Activated CD4-positive, alpha-beta memory T cell treated with anti-CD3 and anti-CD28 coated beads, Interleukin-2, amount 10 ng/mL, durations not matched to agents 7 days and 5 days (primary cell): ENCODE data around the gene ATP6V1E1. TPM values are rescaled to one million over a fixed set of nuclear protein-coding genes. Genes with fewer than 3 reads are reported as not detected.

ENCODE experiments used
- CTCF ChIA-PET: fragments of 350-600 bp; sonication (Branson Sonifier 250); formaldehyde crosslinking; loops from one replicate; lab custom pipeline; 2021; ENCODE audit warnings: antibody characterized with exemption, inconsistent platforms; lab: Charles Lee
- POLR2A ChIA-PET: fragments of 350-600 bp; sonication (Branson Sonifier 250); formaldehyde crosslinking; loops from one replicate; lab custom pipeline; 2021; ENCODE audit warnings: antibody characterized with exemption; lab: Charles Lee
- DNase-seq: peaks from one replicate; pipeline ENCODE4 v3.0.0-alpha.2; 2020
- H3K27ac Mint-ChIP-seq: one replicate; pipeline ENCODE4 v1.8.0; 2021; ENCODE audit warnings: mild to moderate bottlenecking, mixed read lengths
- H3K27me3 Mint-ChIP-seq: one replicate; pipeline ENCODE4 v1.8.0; 2021; ENCODE audit warnings: mixed read lengths
- H3K36me3 Mint-ChIP-seq: one replicate; pipeline ENCODE4 v1.8.0; 2021; ENCODE audit warnings: low read depth, mixed read lengths
- H3K4me1 Mint-ChIP-seq: one replicate; pipeline ENCODE4 v1.8.0; 2021; ENCODE audit warnings: mixed read lengths
- H3K4me3 Mint-ChIP-seq: one replicate; pipeline ENCODE4 v1.8.0; 2021; ENCODE audit warnings: mild to moderate bottlenecking, mixed read lengths
- H3K9me3 Mint-ChIP-seq: one replicate; pipeline ENCODE4 v1.8.0; 2021; ENCODE audit warnings: mixed read lengths
- total RNA-seq, 2 experiments: library from RNA; stranded (reverse); gene quantifications; one replicate each; pipeline ENCODE4 v1.2.3, GENCODE V29; 2021

The ATP6V1E1 gene
- total RNA-seq, 2 experiments from 2014 or later, result 103 TPM

- Mint-ChIP-seq H3K27ac (no peak overlapping the region), H3K36me3 (peaks cover 38% of the 10 kb centered on the region), H3K4me1 (no peaks in the 10 kb centered on the region), H3K9me3 (no peaks in the 10 kb centered on the region), H3K27me3 (no peaks in the 10 kb centered on the region), H3K4me3 (no peak overlapping the region)
- ChIA-PET POLR2A (no interaction called here), CTCF (interaction anchor here (0.6 to 2.9 kb wide), 2 partner anchors 60 to 418 kb away, joined by 3 to 8 read pairs; no protein-coding TSS in a partner anchor)
- DNase-seq, result no peak
Observed at GRCh38 chr22:17589810-17590375, 38.7 kb downstream of the ATP6V1E1 start.

GRCh38 chr22:17588606-17589005, 39.9 kb downstream of the ATP6V1E1 start:
- peaks cover 29% of the 10 kb centered on the region for H3K36me3 Mint-ChIP-seq
- H3K9me3 Mint-ChIP-seq, result no peaks in the 10 kb centered on the region
- no peaks in the 10 kb centered on the region for H3K27me3 Mint-ChIP-seq
- ChIA-PET POLR2A (no interaction called here), CTCF (interaction anchor here (2.9 kb wide), 1 partner anchor 417 kb away, joined by 8 read pairs; no protein-coding TSS in a partner anchor)
- no peak for DNase-seq
- no peaks in the 10 kb centered on the region for H3K4me1 Mint-ChIP-seq
- H3K27ac Mint-ChIP-seq, result no peak overlapping the region
- no peak overlapping the region for H3K4me3 Mint-ChIP-seq

- H3K9me3 Mint-ChIP-seq, result no peaks in the 10 kb centered on the region
- H3K4me3 Mint-ChIP-seq, result no peak overlapping the region
- no peaks in the 10 kb centered on the region for H3K4me1 Mint-ChIP-seq
- ChIA-PET CTCF (interaction anchor here (1.2 to 2.9 kb wide), 2 partner anchors 29 to 416 kb away, joined by 3 to 8 read pairs; no protein-coding TSS in a partner anchor), POLR2A (no interaction called here)
- H3K36me3 Mint-ChIP-seq, result peaks cover 23% of the 10 kb centered on the region
- no peak overlapping the region for H3K27ac Mint-ChIP-seq
- no peak for DNase-seq
- H3K27me3 Mint-ChIP-seq, result no peaks in the 10 kb centered on the region
Observed at GRCh38 chr22:17587629-17588028, 40.9 kb downstream of the ATP6V1E1 start.

GRCh38 chr22:17586831-17587440, 41.6 kb downstream of the ATP6V1E1 start:
- H3K4me1 Mint-ChIP-seq, result no peaks in the 10 kb centered on the region
- ChIA-PET POLR2A (no interaction called here), CTCF (interaction anchor here (1.2 kb wide), 1 partner anchor 29 kb away, joined by 3 read pairs; no protein-coding TSS in a partner anchor)
- no peak overlapping the region for H3K4me3 Mint-ChIP-seq
- H3K9me3 Mint-ChIP-seq, result no peaks in the 10 kb centered on the region
- H3K27ac Mint-ChIP-seq, result no peak overlapping the region
- H3K36me3 Mint-ChIP-seq, result peaks cover 17% of the 10 kb centered on the region
- no peaks in the 10 kb centered on the region for H3K27me3 Mint-ChIP-seq
- DNase-seq, result no peak

- Mint-ChIP-seq H3K4me1 (no peaks in the 10 kb centered on the region), H3K36me3 (no peaks in the 10 kb centered on the region), H3K27ac (no peak overlapping the region), H3K9me3 (no peaks in the 10 kb centered on the region), H3K4me3 (no peak overlapping the region), H3K27me3 (peaks cover 2% of the 10 kb centered on the region)
- no peak for DNase-seq
- CTCF ChIA-PET, result no interaction called here
- POLR2A ChIA-PET, result no interaction called here
Observed at GRCh38 chr22:17583151-17583550, 45.4 kb downstream of the ATP6V1E1 start.

GRCh38 chr22:17581631-17582030, 46.9 kb downstream of the ATP6V1E1 start:
- H3K36me3 Mint-ChIP-seq, result no peaks in the 10 kb centered on the region
- H3K27ac Mint-ChIP-seq, result no peak overlapping the region
- ChIA-PET CTCF (no interaction called here), POLR2A (no interaction called here)
- H3K4me1 Mint-ChIP-seq, result no peaks in the 10 kb centered on the region
- no peak for DNase-seq
- no peak overlapping the region for H3K4me3 Mint-ChIP-seq
- peaks cover 2% of the 10 kb centered on the region for H3K27me3 Mint-ChIP-seq
- no peaks in the 10 kb centered on the region for H3K9me3 Mint-ChIP-seq

- Mint-ChIP-seq H3K27me3 (peaks cover 2% of the 10 kb centered on the region), H3K4me1 (no peaks in the 10 kb centered on the region), H3K27ac (no peak overlapping the region), H3K4me3 (no peak overlapping the region), H3K9me3 (no peaks in the 10 kb centered on the region), H3K36me3 (no peaks in the 10 kb centered on the region)
- DNase-seq, result no peak
- POLR2A ChIA-PET, result no interaction called here
- CTCF ChIA-PET, result no interaction called here
Observed at GRCh38 chr22:17581056-17581455, 47.5 kb downstream of the ATP6V1E1 start.

- Mint-ChIP-seq H3K4me3 (no peak overlapping the region), H3K27me3 (peaks cover 2% of the 10 kb centered on the region), H3K27ac (no peak overlapping the region), H3K9me3 (no peaks in the 10 kb centered on the region), H3K4me1 (no peaks in the 10 kb centered on the region), H3K36me3 (no peaks in the 10 kb centered on the region)
- no peak for DNase-seq
- ChIA-PET POLR2A (no interaction called here), CTCF (no interaction called here)
Observed at GRCh38 chr22:17580441-17581031, 48.0 kb downstream of the ATP6V1E1 start.

GRCh38 chr22:17579535-17579981, 49.0 kb downstream of the ATP6V1E1 start:
- CTCF ChIA-PET, result no interaction called here
- no peak for DNase-seq
- peaks cover 2% of the 10 kb centered on the region for H3K27me3 Mint-ChIP-seq
- no peaks in the 10 kb centered on the region for H3K4me1 Mint-ChIP-seq
- no peaks in the 10 kb centered on the region for H3K36me3 Mint-ChIP-seq
- H3K9me3 Mint-ChIP-seq, result no peaks in the 10 kb centered on the region
- H3K27ac Mint-ChIP-seq, result no peak overlapping the region
- H3K4me3 Mint-ChIP-seq, result no peak overlapping the region
- POLR2A ChIA-PET, result no interaction called here

- Mint-ChIP-seq H3K4me1 (no peaks in the 10 kb centered on the region), H3K27ac (no peak overlapping the region), H3K36me3 (no peaks in the 10 kb centered on the region), H3K4me3 (no peak overlapping the region), H3K9me3 (no peaks in the 10 kb centered on the region), H3K27me3 (peaks cover 2% of the 10 kb centered on the region)
- DNase-seq, result no peak
- CTCF ChIA-PET, result interaction anchor here (1.3 kb wide), 1 partner anchor 9 kb away, joined by 3 read pairs; no protein-coding TSS in a partner anchor
- POLR2A ChIA-PET, result no interaction called here
Observed at GRCh38 chr22:17578136-17578754, 50.3 kb downstream of the ATP6V1E1 start.

GRCh38 chr22:17576470-17576869, 52.1 kb downstream of the ATP6V1E1 start:
- CTCF ChIA-PET, result no interaction called here
- Mint-ChIP-seq H3K27me3 (peaks cover 2% of the 10 kb centered on the region), H3K4me1 (no peaks in the 10 kb centered on the region), H3K36me3 (no peaks in the 10 kb centered on the region), H3K9me3 (no peaks in the 10 kb centered on the region), H3K27ac (no peak overlapping the region), H3K4me3 (no peak overlapping the region)
- no peak for DNase-seq
- POLR2A ChIA-PET, result no interaction called here

- ChIA-PET CTCF (no interaction called here), POLR2A (no interaction called here)
- Mint-ChIP-seq H3K4me3 (no peak overlapping the region), H3K36me3 (no peaks in the 10 kb centered on the region), H3K9me3 (no peaks in the 10 kb centered on the region), H3K27ac (no peak overlapping the region), H3K4me1 (no peaks in the 10 kb centered on the region), H3K27me3 (peaks cover 6% of the 10 kb centered on the region)
- DNase-seq, result no peak
Observed at GRCh38 chr22:17575681-17576080, 52.9 kb downstream of the ATP6V1E1 start.

GRCh38 chr22:17575151-17575550, 53.4 kb downstream of the ATP6V1E1 start:
- DNase-seq, result no peak
- Mint-ChIP-seq H3K27ac (no peak overlapping the region), H3K9me3 (no peaks in the 10 kb centered on the region), H3K4me3 (no peak overlapping the region), H3K4me1 (no peaks in the 10 kb centered on the region), H3K27me3 (peaks cover 8% of the 10 kb centered on the region), H3K36me3 (no peaks in the 10 kb centered on the region)
- ChIA-PET CTCF (no interaction called here), POLR2A (no interaction called here)
